Measurements from ENCODE around the gene CNTF.
"Not testable (repeated sequence)": the region's sequence is repeated elsewhere in the genome, so short reads cannot be mapped to it uniquely, and the experiment has no call there.

CNTF gene, protein sequence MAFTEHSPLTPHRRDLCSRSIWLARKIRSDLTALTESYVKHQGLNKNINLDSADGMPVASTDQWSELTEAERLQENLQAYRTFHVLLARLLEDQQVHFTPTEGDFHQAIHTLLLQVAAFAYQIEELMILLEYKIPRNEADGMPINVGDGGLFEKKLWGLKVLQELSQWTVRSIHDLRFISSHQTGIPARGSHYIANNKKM

GRCh38 chr11:58622344-58622743, at the start of gene CNTF:
TSS of gene CNTF (plus strand) at chr11:58622665. CDS start at chr11:58622753, 88 bp downstream.
- DNase-seq (ENCODE audit: low read depth in 3 of 3) = no peak

- not testable (repeated sequence) for DNase-seq (ENCODE audit: low read depth in 3 of 3)
Observed at GRCh38 chr11:58572906-58573305, 49.6 kb upstream of the CNTF start.

DNA sequence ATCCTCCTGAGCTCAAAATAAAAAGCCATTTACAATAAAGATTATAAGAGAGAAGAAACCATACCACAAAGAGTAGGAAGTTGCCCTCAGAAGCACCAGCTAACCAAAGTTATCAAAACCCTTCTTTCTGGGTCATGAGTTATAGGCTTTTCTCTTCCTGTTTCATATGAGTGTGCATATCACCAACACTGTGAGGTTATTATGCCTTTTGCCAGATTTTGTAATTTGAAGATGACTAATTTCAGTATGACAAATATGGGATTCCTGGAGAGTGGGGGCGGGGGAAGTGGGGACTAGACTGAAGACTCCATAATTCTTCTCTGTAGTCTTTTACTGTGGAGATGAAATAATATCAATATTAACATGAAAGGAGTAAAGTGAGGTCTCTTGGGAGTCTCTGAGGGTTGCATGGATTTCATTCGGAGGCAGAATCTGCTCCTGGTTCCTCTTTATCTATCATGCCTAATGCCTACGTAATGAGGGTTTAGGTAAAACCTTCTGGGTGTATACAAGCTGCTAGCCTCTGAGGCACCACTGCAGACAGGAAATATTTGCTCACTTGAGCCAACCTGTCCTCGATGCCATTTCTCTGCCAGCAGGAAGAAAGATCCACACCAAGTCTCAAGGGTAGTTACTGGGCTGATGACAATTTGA, 48.9 kb upstream of the CNTF start:
- peak in 2 of 3 experiments; percentile 44 to 45 for DNase-seq (ENCODE audit: low read depth in 3 of 3)

DNA sequence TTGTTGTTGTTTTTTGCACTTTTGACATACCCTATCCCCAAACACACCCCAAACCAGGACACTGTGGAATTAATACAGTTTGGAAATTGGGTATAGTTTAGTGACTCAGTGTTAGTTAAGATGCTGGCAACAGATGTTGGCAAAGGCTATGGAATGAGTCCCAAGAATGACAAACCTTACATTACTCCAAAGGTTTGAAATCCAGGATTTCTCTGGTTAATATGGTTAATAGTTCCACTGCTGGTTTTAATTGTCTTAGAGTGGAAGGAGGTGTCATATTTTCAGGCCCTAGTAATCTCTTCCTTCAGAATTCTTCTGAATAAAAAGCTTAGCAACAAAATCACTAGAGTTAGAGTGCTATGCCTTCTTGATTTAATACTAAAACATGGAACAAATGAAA, 47.6 kb upstream of the CNTF start:
- no peak for DNase-seq (ENCODE audit: low read depth in 3 of 3)

DNA sequence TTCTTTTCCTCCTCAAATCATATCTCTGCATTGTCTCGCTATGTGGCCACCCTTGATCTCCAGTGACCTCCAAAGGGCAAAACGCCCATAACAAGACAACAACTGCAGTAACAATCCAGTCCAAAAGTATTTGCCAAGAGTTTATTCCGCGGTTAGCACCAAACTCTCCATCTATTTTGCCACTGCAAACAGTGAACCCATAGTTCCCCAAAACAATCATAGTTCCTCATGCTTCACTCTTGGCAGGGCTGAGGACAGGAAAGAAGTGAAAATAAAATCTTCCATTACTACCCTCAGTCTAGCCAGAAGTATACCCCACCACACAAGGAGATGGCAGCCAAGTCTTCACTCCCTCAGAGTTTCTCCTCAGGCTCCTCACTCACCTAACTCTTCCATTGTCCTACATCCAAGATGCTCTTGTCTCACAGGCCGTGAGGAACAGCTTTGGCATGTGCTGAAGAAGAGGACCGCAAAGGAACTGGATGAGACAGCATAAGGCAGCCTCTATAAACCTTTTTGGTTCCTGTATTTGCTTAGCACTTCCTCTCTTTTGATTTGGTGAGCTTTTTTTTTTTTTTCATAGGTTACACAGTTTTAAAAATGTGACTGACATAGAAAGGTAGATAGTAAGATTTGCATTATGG, 47.0 kb upstream of the CNTF start, which contains the start of gene LPXN:
LPXN (minus strand) TSS at position 480 of the 644 bp plus-strand sequence; CDS start at position 396, 84 bp downstream.
- peak in 1 of 3 experiments; percentile 24 for DNase-seq (ENCODE audit: low read depth in 3 of 3)

- DNase-seq (ENCODE audit: low read depth in 3 of 3) = no peak
Observed at GRCh38 chr11:58576887-58577471, 45.5 kb upstream of the CNTF start.

DNA sequence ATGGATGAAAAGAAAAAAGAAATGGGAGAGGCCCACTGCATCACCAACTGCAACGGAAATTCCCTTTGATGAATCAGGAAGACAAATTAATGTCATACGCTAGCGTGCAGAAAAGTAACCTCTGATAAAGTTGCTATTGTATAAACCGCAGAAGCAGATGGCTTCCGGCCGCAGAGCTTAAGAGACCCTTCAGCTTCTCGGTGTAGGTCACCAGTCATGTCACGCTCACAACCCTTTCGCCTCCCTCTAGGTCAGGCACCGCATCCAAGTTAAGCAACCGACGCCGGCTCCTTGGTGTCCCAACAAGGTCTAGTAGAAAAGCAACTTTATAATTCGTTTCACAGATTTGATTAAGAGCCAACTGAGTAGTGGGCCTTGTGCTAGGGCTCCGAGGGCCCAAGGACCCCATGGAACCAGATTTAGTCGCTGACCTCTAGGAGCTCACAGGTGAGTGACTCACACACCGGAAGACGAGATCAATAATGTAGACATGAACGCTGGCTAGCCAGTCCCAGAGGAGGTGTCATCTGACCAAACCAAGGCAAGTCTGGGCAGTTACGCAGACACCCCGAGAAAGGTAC, 44.8 kb upstream of the CNTF start:
- DNase-seq (ENCODE audit: low read depth in 3 of 3) = peak; percentile 52 to 59 (median 57)

DNA sequence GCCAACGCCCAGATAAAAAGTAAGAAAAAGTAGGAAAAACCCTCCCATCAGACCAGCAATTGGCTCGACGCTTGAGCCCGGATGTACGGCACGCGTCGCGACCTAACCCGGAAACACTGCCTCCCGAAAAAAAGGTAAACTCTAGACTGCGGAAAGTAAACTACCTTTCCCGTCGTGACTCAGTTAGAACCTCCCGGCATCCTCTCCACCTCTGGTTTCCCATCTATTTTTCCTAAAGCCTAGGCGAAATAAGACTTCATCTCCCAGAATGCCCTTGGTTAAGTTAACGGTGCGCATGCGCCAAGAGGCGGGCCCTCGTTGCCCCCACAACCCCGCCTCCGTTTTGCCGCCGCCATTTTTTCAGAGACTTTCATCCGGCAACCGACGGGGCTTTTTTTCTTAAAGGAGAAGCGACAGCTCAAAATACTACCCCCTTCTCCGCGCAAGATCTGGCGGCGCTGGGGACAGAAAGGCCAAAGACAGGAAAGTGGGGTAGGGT, 44.3 kb upstream of the CNTF start:
- DNase-seq (ENCODE audit: low read depth in 3 of 3) = peak; percentile 82 to 92 (median 85)

- peak; percentile 86 to 95 (median 94) for DNase-seq (ENCODE audit: low read depth in 3 of 3)
Observed at GRCh38 chr11:58578635-58579191, 43.8 kb upstream of the CNTF start, which contains the start of gene ZFP91. TSS of gene ZFP91 (plus strand) at chr11:58579063. CDS start at chr11:58579282, 219 bp downstream.

DNA sequence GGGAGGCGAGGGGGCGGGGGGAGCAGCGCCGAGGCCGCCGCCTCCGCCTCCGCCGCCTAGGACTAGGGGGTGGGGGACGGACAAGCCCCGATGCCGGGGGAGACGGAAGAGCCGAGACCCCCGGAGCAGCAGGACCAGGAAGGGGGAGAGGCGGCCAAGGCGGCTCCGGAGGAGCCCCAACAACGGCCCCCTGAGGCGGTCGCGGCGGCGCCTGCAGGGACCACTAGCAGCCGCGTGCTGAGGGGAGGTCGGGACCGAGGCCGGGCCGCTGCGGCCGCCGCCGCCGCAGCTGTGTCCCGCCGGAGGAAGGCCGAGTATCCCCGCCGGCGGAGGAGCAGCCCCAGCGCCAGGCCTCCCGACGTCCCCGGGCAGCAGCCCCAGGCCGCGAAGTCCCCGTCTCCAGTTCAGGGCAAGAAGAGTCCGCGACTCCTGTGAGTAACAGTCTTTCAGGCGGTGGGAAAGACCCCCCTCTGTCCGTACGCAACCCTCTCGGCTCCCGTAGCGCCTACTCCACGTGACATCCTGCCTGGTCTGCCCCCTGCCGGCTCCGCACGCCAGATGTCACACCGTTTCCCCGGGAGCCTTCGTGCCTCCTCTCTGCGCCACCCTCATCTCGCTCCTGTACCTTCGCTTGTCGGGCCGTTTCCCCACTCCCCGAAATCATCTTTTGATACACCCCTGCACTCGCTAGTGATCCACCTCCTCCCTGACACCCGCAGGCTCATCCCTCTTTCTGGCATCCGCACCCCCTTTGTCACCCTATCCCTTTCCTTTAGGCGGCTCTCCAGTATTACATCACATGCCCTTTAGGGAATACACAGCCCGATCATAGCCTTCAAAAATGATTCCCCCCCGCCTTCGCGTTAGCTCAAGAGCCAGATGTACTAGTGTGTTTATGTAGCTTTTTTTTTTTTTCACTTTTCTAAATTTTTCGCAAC, 43.0 kb upstream of the CNTF start:
- DNase-seq (ENCODE audit: low read depth in 3 of 3) = peak; percentile 85 to 87 (median 86)

DNA sequence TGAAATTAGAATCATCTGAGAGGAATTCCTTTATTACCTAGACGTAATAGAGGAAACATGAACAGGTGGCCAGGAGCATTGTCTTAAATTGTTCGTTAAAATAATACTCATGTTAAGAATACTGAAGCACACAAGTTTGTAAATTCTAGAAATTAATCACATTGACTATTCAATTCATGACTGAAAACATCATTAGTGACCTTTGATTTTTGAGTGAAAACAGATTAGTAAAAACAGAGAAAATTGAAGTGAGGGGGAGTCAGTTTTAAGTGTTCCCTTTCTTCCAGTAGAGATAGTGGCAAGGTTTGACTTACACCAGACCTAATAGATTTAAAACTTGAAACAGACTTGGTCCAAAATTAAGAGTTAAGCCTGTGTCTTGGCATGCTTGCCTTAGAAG, 42.2 kb upstream of the CNTF start:
- no peak for DNase-seq (ENCODE audit: low read depth in 3 of 3)

- DNase-seq (ENCODE audit: low read depth in 3 of 3) = no peak
Observed at GRCh38 chr11:58582437-58582836, 40.0 kb upstream of the CNTF start.

GRCh38 chr11:58586998-58587397, 35.5 kb upstream of the CNTF start:
- no peak for DNase-seq (ENCODE audit: low read depth in 3 of 3)

DNA sequence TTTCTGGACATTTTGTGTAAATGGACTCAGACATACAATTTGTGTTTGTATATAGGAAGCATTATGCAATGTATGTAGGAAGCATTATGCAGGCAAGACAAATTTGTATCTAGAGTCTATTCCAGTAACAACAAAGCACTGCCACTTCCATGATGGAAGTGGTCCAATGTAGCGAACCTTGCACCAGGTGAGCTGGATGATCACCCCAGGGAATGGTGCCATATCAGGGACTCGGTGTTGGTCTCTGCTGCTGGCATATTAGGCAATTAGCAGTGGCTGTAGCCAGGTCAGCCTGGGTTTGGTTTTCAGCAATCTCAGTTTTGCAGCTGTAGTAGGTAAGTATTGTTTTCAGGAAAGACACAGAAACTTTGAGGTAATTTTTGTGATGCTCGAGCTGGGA, 30.8 kb upstream of the CNTF start:
- no peak for DNase-seq (ENCODE audit: low read depth in 3 of 3)

- DNase-seq (ENCODE audit: low read depth in 3 of 3) = peak in 1 of 3 experiments; percentile 42
Observed at GRCh38 chr11:58592760-58593472, 29.5 kb upstream of the CNTF start.

- no peak for DNase-seq (ENCODE audit: low read depth in 3 of 3)
Observed at GRCh38 chr11:58594826-58595225, 27.6 kb upstream of the CNTF start.

DNA sequence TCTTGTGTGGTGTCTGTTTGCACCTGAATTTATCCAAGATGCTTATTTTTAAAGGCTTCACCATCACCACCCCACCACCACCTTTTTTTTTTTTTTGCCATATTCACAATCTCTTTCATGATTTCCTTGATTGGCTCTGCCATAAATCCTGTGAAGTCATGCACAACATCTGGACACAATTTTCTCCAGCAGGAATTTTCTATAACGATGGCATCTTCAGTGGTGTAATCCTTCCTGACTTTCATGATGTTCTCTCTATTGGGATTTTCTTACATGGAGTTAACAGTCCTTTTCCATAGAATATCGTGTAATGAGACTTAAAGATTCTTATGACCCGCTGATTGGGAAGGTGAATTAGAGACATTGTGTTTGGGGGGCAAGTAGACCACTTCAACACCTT, 25.8 kb upstream of the CNTF start:
- DNase-seq (ENCODE audit: low read depth in 3 of 3) = no peak

DNA sequence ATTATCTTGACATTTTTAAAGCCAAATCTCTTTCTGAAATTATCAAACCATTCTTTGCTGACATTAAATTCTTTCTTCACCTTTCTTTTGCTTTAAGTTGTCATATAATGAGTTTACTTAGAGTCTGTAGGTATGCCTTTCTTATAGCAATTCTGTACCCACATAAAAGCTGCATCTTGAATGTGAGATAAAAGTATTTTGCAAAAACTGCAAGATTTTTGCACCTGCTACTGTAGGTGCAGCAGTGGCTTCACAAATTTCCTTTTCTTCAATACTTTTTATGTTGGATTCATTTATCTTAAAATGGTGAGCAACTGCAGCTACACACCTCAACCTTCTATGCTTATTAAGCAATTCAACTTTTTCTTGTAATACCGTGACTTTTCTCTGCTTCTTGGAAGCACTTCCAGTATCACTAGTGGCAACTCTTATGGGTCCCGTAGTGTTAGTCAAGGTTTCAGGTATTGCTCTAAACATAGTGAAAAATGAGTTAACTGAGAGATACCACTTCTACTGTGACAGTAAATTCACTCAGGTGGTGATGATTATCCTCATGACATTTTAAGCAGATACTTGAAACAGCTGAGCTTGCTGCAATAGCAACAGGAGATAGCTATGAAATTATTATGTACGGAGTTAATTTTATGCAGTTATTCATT, 24.9 kb upstream of the CNTF start:
- DNase-seq (ENCODE audit: low read depth in 3 of 3) = no peak

- no peak for DNase-seq (ENCODE audit: low read depth in 3 of 3)
Observed at GRCh38 chr11:58600510-58600909, 22.0 kb upstream of the CNTF start.

Measured in stimulated activated CD4-positive, alpha-beta T cell treated with anti-CD3 and anti-CD28 coated beads, TNF-alpha, amount 100 ng/mL, for 4 hours (primary cell).